ENCODE data around the gene SPDEF.

DNA sequence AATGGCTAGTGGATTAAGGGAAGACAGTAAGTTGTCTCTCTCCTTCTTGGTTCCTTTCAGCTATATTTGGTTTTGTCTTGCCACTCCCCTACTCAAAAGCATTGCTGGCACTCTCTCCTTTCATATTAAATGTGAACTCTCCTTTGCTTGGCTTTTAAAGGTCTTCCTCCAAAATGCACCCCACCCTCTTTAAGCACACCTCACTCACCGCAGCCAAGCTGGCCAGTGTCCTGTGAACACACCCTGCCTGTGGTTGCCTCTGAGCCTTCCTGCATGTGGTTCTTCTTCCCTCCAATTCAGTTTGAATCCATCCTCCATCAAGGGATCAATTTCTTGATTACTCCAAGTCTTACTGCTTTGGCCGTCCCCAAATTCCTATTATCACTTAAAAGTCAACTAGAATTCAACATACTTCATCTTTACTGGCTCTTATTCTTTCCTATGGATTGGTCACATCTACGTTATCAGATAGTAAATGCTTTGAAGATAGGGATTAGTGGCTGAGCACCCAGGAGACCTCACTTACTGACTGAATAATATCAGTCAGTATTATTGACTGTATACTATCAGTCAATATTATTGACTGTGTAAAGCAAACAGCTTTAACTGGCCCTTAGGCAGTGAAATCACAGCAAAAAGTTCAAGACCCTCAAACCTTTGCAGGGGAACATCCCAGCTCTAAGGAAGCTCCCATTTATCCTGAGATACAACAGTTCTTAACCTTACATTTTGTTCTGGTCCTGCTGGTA, 41.6 kb upstream of the SPDEF start:
- TF ChIP-seq POLR2A (IDR thresholded peaks at IDR 0.05; ENCODE audit: low read depth, low read length) (no peak), SMC3 (IDR thresholded peaks at IDR 0.05; ENCODE audit: borderline replicate concordance, low read length) (no peak), MXI1 (IDR thresholded peaks at IDR 0.05; ENCODE audit: low read depth, low read length) (no peak)
- TF ChIP-seq, protein P1, sequence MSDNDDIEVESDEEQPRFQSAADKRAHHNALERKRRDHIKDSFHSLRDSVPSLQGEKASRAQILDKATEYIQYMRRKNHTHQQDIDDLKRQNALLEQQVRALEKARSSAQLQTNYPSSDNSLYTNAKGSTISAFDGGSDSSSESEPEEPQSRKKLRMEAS (IDR thresholded peaks at IDR 0.05; ENCODE audit: low read depth, low read length): no peak

Measured in GM12878 (cell line).